RWPE1 (cell line): ENCODE data around the gene GPR142.
A peak's percentile ranks its signal among the peaks of the same experiment; 100 is the strongest.

Experiments
- CTCF ChIA-PET: fragments of 350-600 bp; sonication (Branson Sonifier 250); formaldehyde crosslinking; extraction: SDS; loops from one replicate; lab custom pipeline; 2021; lab: Yijun Ruan, JAX
- POLR2A ChIA-PET: fragments of 400-600 bp; formaldehyde crosslinking; extraction: SDS; loops from one replicate; lab custom pipeline; 2020; ENCODE audit warnings: antibody characterized with exemption; ENCODE audit not compliant: low non-redundant PET; lab: Yijun Ruan, JAX
- DNase-seq: peaks from one replicate; pipeline ENCODE4 v3.0.0; 2012; ENCODE audit warnings: low spot score
- H3K27ac ChIP-seq: fragments of 450-650 bp; 2 replicates; pipeline ENCODE4 v1.5.1; 2017
- TF ChIP-seq, protein P1 (sequence below): fragments of 450-650 bp; conservative IDR thresholded peaks from 2 replicates; pipeline ENCODE4 v1.5.1; 2017; ENCODE audit warnings: low read depth, mild to moderate bottlenecking

GPR142 gene, protein sequence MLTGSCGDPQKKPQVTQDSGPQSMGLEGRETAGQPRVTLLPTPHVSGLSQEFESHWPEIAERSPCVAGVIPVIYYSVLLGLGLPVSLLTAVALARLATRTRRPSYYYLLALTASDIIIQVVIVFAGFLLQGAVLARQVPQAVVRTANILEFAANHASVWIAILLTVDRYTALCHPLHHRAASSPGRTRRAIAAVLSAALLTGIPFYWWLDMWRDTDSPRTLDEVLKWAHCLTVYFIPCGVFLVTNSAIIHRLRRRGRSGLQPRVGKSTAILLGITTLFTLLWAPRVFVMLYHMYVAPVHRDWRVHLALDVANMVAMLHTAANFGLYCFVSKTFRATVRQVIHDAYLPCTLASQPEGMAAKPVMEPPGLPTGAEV

DNA sequence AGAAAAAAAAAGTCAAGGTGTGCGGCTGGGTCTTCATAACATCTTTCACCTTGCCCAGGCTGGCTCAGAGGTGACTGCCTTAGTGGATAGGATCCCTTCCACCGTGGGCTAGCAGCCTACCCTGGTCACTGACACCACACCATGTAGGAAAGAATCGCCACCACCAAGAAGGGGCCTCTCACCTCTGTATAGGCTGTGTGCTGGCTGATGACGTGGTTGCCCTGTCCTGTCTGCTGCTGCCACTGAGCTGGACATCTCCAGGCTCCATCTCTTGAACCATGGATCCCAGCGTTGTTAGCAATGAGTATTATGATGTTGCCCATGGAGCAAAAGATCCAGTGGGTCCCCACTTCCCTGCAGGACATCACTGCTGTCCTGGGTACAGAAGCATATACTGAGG, at the start of gene GPR142:
Gene GPR142, plus strand, starts transcription at position 301 of the 400 bp plus-strand sequence. CDS start 2,035 bp downstream, outside the sequence.
- no peak within 1 kb of the TSS for H3K27ac ChIP-seq
- POLR2A ChIA-PET, result no interaction called here
- CTCF ChIA-PET, result interaction anchor here (0.6 to 2.7 kb wide), 11 partner anchors 10 to 950 kb away, joined by 3 to 26 read pairs (median 6); no protein-coding TSS in a partner anchor
- TF ChIP-seq, protein P1, sequence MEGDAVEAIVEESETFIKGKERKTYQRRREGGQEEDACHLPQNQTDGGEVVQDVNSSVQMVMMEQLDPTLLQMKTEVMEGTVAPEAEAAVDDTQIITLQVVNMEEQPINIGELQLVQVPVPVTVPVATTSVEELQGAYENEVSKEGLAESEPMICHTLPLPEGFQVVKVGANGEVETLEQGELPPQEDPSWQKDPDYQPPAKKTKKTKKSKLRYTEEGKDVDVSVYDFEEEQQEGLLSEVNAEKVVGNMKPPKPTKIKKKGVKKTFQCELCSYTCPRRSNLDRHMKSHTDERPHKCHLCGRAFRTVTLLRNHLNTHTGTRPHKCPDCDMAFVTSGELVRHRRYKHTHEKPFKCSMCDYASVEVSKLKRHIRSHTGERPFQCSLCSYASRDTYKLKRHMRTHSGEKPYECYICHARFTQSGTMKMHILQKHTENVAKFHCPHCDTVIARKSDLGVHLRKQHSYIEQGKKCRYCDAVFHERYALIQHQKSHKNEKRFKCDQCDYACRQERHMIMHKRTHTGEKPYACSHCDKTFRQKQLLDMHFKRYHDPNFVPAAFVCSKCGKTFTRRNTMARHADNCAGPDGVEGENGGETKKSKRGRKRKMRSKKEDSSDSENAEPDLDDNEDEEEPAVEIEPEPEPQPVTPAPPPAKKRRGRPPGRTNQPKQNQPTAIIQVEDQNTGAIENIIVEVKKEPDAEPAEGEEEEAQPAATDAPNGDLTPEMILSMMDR, result no peak
- no peak for DNase-seq

DNA sequence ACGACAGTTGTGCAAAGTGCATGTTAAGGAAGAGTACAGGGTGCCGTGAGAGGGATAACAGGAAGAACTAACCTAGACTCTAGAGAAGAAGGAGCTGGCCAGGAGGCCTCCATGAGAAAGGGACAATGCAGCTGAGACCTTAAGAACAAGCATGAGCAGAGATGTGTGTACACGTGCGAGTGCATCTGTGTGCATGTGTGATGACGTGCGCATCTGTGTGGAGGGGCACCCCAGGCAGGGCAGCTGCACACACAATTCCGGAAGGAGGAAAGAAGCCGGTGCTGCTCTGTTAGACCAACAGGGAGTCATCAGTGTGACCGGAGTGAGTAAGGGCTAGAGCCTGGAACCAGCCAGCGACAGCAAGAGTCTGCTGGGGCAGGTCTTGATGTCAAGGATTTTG, 48.9 kb upstream of the GPR142 start:
- DNase-seq, result no peak
- H3K27ac ChIP-seq, result no peak overlapping the region
- CTCF ChIA-PET, result interaction anchor here (0.7 to 0.9 kb wide), 2 partner anchors 17 to 138 kb away, joined by 3 read pairs; no protein-coding TSS in a partner anchor
- POLR2A ChIA-PET, result no interaction called here
- TF ChIP-seq, protein P1, result no peak

DNA sequence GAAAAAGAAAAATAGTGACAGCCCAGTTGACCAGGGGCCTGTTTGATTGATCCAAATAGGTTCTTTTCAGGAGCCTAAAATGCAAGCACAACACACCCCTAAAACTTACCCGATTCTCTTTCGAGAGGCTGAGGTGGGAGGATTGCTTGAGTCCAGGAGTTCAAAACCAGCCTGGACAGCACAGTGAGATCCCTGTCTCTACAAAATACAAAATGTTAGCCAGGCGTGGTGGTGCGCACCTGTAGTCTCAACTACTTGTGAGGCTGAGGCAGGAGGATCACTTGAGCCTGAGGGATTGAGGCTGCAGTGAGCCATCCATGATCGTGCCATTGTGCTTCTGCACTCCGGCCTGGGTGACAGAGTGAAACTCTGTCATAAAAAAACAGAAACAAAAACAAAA, 42.8 kb upstream of the GPR142 start:
- DNase-seq, result no peak
- CTCF ChIA-PET, result interaction anchor here (1.0 kb wide), 1 partner anchor 38 kb away, joined by 3 read pairs; no protein-coding TSS in a partner anchor
- POLR2A ChIA-PET, result no interaction called here
- TF ChIP-seq, protein P1, result no peak
- H3K27ac ChIP-seq, result no peak overlapping the region

DNA sequence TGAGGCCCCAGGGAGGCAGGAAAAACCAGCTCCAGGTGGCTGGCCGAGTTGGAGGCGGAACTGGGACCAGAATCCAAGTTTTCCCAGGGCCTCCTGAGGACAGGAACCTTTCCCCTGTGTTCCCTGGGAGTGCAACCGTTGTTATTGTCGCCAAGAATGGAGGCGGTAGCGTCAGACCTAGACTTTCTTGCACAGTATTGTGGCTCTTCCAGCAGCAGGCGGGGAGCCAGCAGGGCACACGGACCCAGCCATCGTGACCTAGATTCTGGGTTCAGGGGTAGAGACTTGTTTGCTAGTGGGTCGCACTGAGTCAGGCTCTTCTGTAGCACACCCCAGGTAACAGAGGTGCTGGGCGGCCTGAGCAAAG, 41.9 kb upstream of the GPR142 start:
- no peak for DNase-seq

DNA sequence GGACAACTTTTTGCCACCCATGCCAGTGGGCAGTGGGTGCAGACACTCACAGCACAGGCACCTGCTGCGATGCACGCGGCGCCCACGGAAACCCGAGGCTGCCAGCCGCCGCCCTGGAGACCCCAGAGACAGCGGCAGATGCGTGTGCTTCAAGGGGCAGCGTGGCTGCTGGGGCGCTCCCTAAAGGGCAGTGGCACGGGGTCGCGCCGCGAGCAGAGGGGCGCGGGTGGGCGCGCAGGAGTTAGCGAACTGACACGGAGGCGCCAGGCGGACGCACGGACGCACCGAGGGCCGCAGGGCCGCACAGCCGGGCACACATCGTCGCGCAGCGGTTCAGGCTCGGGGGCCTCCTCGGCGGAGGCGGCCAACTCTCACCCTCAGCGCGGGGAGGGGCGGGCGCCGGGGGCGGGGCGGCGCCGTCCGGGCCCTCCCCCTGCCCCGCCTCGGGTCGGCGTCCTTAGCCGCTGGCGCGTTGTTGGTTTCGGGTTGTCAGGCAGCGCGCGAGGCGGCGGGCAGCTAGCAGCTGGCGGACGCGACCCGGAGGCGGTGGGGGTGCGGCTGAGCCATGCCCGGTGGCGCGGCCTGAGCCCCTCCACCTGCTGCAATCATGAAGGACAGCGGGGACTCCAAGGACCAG, 41.4 kb upstream of the GPR142 start, which contains the start of gene KIF19:
Gene KIF19, plus strand, starts transcription at position 484 of the 637 bp plus-strand sequence. Its CDS starts 124 bp downstream, at position 608.
- TF ChIP-seq, protein P1, result no peak
- ChIA-PET POLR2A (no interaction called here), CTCF (no interaction called here)
- peak; percentile 41 for DNase-seq
- H3K27ac ChIP-seq, result no peak within 1 kb of the TSS

More for the DNA sequence above, 41.9 kb upstream of the GPR142 start:
- no peak overlapping the region for H3K27ac ChIP-seq
- TF ChIP-seq, protein P1, result no peak
- ChIA-PET POLR2A (no interaction called here), CTCF (no interaction called here)

DNA sequence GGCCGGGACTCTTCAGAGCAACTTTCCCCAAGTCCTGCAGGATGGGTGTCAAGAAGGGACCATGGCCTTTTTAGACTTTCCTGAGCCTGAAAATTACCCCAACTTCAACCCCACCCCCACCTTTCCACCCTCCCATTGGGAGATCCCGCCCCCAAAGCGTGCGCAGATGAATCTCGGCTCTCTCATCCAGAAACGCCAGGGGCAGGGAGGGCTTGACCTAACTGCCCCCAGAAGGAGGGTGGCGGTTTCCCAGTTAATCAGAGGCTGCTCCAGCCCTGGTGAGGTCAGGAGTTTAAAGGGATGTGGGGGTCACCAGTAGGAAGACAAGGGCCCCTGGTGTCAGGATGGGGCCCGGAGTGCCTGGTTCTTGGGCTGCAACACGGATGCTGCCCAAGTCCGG, 40.8 kb upstream of the GPR142 start:
- ChIA-PET CTCF (no interaction called here), POLR2A (no interaction called here)
- TF ChIP-seq, protein P1, result no peak
- no peak for DNase-seq
- no peak overlapping the region for H3K27ac ChIP-seq
